A549 treated with AZD9567 at 1 μM for 4 hours (cell line): ENCODE results near the gene ITCH. TPM values are rescaled to one million over a fixed set of nuclear protein-coding genes. Genes with fewer than 3 reads are reported as not detected.

Experiments used
- total RNA-seq: library from RNA; stranded (reverse); fragments of 200-300 nt; extraction: Qiagen RNA extraction; gene quantifications from 5 replicates; pipeline ENCODE4 v1.2.3, GENCODE V29; 2022; ENCODE audit not compliant: insufficient read depth

Gene ITCH
- total RNA-seq = 24.2 to 34.4 TPM (median 32.1 TPM) in 5 replicates

DNA sequence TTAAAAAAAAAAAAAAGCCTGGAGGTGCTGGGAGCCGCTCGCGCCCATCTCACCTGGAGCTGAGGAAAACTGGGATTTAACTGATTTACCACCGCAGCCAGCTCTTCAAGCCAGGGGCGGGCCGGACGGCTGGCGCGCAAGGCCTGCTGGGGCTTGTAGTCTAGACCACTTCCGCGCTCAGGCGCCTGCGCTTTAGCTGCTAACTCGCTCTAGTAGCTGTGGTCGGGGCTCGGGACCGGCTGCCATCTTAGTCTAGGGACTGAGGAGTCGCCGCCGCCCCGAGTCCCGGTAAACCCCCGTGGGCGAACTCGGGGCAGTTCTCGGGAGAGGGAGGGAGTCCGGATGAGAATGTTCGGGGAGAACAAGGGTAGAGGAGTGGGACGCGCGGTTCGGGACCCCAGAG, at the start of gene ITCH:
TSS of gene ITCH (plus strand) at position 212 of the 403 bp plus-strand sequence. CDS start 30,539 bp downstream, outside the sequence.

DNA sequence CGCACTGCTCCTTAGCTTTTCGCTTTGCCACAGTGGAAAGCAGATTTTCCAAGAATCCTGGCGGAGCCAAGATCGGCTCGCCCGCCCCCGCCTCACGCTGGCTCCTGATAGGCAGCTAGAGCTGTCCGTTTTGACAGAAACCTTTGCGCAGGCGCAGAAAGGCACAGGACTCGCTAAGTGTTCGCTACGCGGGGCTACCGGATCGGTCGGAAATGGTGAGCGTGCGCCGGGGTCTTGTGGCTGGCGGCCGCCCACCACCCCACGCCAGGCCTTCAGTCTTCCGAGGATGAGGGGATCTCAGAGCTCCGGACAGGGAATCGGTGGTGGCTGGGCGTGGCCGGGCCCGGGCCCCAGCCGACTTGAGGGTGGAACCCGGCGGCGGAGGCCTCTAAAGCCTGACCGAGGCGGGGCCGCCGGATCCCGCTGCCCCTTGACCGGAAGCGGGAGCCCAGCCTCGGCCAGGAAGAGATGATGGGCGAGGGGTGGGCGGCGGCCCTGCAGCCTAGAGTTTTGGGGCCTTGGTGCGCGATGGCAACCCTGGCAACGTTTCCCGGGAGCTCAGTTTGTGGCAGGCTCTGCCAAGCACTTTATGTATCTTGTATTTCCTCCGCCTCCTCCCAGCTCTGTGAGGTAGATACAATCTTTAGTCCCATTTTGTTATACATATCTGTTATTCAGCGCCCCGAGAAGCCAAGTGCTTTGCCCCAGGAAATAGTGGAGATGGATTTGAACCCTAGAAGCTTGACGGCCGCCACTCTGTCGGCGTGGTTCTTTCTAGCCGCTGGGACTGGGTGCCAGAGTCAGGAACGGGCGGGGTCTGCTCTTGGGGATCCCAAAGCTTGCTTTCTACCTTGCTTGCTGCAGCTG, 153.4 kb downstream of the ITCH start, which contains the start of gene DYNLRB1:
TSS of gene DYNLRB1 (plus strand) at position 176 of the 867 bp plus-strand sequence. CDS start at position 213, 37 bp downstream.

DNA sequence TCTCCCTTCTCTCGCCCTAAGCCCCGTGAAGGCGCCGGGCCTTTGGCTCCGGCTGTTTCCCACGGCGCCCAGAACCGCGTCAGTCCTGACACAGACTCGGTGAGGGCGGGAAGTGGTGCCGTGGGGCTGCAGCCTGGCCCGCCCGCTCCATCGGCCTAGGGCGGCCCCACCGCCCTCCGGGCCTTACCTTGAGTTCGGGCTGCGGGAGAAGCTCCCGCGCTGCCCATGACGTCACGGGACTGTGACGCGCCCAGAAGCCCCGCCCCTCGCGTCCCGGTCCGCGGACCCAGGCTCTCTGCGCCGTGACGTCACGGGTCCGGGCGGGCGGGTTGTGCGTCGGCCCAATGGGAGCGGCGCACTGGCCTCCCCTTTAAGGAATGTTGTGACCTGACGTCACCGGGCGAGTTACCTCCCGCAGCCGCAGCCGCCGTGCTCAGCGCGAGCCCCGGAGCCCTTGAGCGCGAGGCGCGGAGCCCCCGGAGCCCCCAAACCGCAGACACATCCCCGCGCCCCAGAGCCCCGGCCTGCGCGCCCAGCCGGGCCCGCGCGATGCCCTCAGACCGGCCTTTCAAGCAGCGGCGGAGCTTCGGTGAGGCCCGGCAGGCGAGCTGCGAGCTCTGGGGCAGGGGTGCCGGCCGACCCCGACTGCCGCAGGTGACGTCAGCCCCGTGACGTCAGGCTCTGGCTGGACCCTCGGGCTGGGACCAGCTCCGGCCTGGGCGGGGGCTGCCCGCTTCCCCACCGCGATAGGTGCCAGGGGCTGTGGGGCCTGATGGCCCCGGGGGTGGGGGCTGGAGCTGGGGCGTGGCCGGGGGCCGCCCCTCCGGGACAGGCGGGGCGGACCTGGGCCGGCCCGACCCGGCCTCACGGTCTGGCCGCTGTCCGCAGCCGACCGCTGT, 195.5 kb downstream of the ITCH start, which contains the start of gene MAP1LC3A:
TSS of gene MAP1LC3A (plus strand) at position 399 of the 899 bp plus-strand sequence. CDS start at position 550, 151 bp downstream.

Other genes with a start within 250 kb of the ITCH start
- not detected in 5 replicates for gene ASIP, start 121.8 kb upstream of the ITCH start, total RNA-seq
- 297 to 350 TPM (median 334 TPM) in 5 replicates for gene AHCY, start 59.9 kb upstream of the ITCH start, total RNA-seq
- gene DYNLRB1, start 153.1 kb downstream of the ITCH start, total RNA-seq = 229 to 262 TPM (median 238 TPM) in 5 replicates
- gene MAP1LC3A, start 195.4 kb downstream of the ITCH start, total RNA-seq = 13.8 to 29.8 TPM (median 26.5 TPM) in 5 replicates